Psoas muscle (tissue), 8 donors: ENCODE data around the gene GNG12. TPM values are rescaled to one million over a fixed set of nuclear protein-coding genes. Genes with fewer than 3 reads are reported as not detected.
A peak's percentile ranks its signal among the peaks of the same experiment; 100 is the strongest.

Experiments used
- ATAC-seq, 4 donors: fragments of 200-7000 bp; cut with Tn5 transposase; one replicate each; pipeline ENCODE4 v1.9.1; 2020; ENCODE audit warnings: moderate library complexity in 3 of 4, mild to moderate bottlenecking in 2 of 4
- DNase-seq, 2 donors: peaks; one replicate each; pipeline ENCODE4 v3.0.0-alpha.2; 2020
- H3K27ac ChIP-seq: fragments of 200-600 bp; one replicate; pipeline ENCODE4 v1.8.0; 2022
- H3K27me3 ChIP-seq, 3 donors: fragments of 200-600 bp in 1 of 3; one replicate each; pipeline versions ENCODE4 v1.6.1 to v1.8.0; 2013 to 2022; ENCODE audit warnings: low read length in 2 of 3, mild to moderate bottlenecking in 2 of 3, moderate library complexity in 1 of 3; ENCODE audit not compliant: insufficient read depth in 3 of 3
- H3K36me3 ChIP-seq, 2 donors: fragments of 200-600 bp in 1 of 2; one replicate each; pipeline versions ENCODE4 v1.6.1 to v1.8.0; 2013 to 2022; ENCODE audit warnings: low read depth in 1 of 2, mild to moderate bottlenecking in 1 of 2, moderate library complexity in 1 of 2; ENCODE audit not compliant: insufficient read depth in 1 of 2
- H3K4me1 ChIP-seq: fragments of 200-600 bp; one replicate; pipeline ENCODE4 v1.8.0; 2022
- H3K4me3 ChIP-seq: fragments of 200-600 bp; one replicate; pipeline ENCODE4 v1.8.0; 2022; ENCODE audit warnings: mild to moderate bottlenecking
- H3K9me3 ChIP-seq: fragments of 200-600 bp; one replicate; pipeline ENCODE4 v1.8.0; 2022
- WGBS, 3 donors: extraction: QIAGEN DNeasy Blood & Tissue Kit; methylation state at CpG; one replicate each; pipeline versions ENCODE4 v1.1.6 to v1.1.7; 2013; 5-methylcytosine and 5-hydroxymethylcytosine counted together
- intact Hi-C, 2 donors: fragments of 100-400 bp; cut with DNase I; formaldehyde crosslinking; loops; one replicate each; pipeline versions ENCODE4 v1.11.0 to v1.14.2; 2022
- polyA plus RNA-seq, 3 donors: library from polyadenylated mRNA; stranded (reverse); fragments of 200-250 nt; gene quantifications; one replicate each; pipeline ENCODE4 v1.2.3, GENCODE V29; 2013
- total RNA-seq, 4 donors: library from RNA; stranded (reverse); fragmentation: NEBNext Ultra II Directional in 2 of 4; extraction: Animal tissue kit (Norgen Biotek cat#: 25700) in 2 of 4; gene quantifications; one replicate each; pipeline versions ENCODE4 v1.2.1 to v1.2.4, GENCODE V29; 2021 to 2023
- TF ChIP-seq, protein P1 (sequence below): fragments of 200-600 bp; IDR thresholded peaks from one replicate; pipeline ENCODE4 v1.8.0; 2022; ENCODE audit warnings: antibody characterized with exemption
- donor health status: healthy with polysubstance abuse.
- donor health status: DM: no; HTN: no; CAD: no; lungs with moderate emphysema.
- donor health status: Bipolar disorder and iron deficiency.
- donor health status: healthy.
- donor health status: DM: yes; HTN: yes; CAD: no.
- donor health status: DM: no; HTN: no; CAD: no.
- donor health status: DM: no; HTN: no; CAD: no.
- donor health status: DM: yes; HTN: yes; CAD: no.

Gene GNG12
- total and polyA plus RNA-seq, 7 donors: 8.9 to 25.1 (median 18.6) TPM

- DNase-seq (peak; percentile 79 to 90), ATAC-seq (peak; percentile 69 to 82 (median 77))
- 0 to 1% (median 0%) methylated on average over 38 to 43 of the region's 43 CpGs for WGBS, 3 donors
- H3K36me3 ChIP-seq: peaks cover 3 to 29% of the 10 kb centered on the region in 2 donors
- TF ChIP-seq, protein P1, sequence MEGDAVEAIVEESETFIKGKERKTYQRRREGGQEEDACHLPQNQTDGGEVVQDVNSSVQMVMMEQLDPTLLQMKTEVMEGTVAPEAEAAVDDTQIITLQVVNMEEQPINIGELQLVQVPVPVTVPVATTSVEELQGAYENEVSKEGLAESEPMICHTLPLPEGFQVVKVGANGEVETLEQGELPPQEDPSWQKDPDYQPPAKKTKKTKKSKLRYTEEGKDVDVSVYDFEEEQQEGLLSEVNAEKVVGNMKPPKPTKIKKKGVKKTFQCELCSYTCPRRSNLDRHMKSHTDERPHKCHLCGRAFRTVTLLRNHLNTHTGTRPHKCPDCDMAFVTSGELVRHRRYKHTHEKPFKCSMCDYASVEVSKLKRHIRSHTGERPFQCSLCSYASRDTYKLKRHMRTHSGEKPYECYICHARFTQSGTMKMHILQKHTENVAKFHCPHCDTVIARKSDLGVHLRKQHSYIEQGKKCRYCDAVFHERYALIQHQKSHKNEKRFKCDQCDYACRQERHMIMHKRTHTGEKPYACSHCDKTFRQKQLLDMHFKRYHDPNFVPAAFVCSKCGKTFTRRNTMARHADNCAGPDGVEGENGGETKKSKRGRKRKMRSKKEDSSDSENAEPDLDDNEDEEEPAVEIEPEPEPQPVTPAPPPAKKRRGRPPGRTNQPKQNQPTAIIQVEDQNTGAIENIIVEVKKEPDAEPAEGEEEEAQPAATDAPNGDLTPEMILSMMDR: no peak
- peaks cover 20% of the 10 kb centered on the region for H3K4me1 ChIP-seq
- H3K4me3 ChIP-seq: peak overlapping the region; percentile 88
- H3K27me3 ChIP-seq: no peaks in the 10 kb centered on the region
- intact Hi-C loops: loop anchor here (2.0 to 10.0 kb wide), 5 partner anchors 38 to 149 kb away; partner anchors contain the start of gene GNG12 (in 1 of the 2)
- no peaks in the 10 kb centered on the region for H3K9me3 ChIP-seq
- peak overlapping the region; percentile 96 for H3K27ac ChIP-seq
Measured at GRCh38 chr1:67686267-67687197, 146.7 kb downstream of the GNG12 start.

DNA sequence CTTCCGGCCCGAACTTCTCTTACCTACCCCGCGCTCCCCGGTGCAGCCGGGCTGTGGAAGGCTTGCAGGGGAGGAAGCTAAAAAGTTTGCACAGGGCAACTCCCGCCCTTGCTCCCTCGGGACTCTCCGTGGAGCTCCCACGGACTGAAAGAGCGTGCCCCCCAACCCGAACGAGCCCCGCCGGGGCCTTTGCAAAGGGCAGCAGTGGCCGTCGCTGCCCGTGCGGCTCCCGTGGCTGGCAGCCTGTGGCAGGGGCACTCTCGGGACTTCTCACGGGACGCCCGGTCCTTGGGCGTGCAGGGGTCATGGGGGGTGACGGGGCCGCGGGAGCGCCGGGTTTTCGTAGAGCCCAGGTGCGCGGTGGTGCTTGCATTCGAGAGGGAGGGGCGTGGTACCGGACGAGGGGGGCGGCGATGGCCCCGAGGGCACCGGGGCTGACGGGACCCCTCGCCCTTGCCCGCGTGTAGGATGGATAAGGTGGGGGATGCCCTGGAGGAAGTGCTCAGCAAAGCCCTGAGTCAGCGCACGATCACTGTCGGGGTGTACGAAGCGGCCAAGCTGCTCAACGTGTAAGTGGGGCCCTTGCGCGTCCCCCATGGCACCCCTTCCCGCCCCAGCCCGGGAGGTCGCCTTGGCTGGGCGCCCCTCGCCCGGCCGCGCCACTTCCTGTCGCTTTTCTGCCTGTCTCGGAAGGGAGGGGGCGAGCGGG is 147.6 kb downstream of the GNG12 start:
- peak overlapping the region; percentile 88 for H3K4me3 ChIP-seq
- intact Hi-C loops: loop anchor here (1.0 to 10.0 kb wide), 7 partner anchors 39 to 149 kb away; partner anchors contain the start of gene GNG12 (in 1 of the 2)
- H3K9me3 ChIP-seq: no peaks in the 10 kb centered on the region
- peaks cover 3 to 29% of the 10 kb centered on the region in 2 donors for H3K36me3 ChIP-seq
- DNase-seq: peak; percentile 58 to 82
- H3K4me1 ChIP-seq: peaks cover 20% of the 10 kb centered on the region
- 0% methylated on average over 45 to 65 of the region's 65 CpGs for WGBS, 3 donors
- H3K27ac ChIP-seq: peak overlapping the region; percentile 96
- TF ChIP-seq, protein P1: no peak
- ATAC-seq: peak; percentile 31 to 56 (median 34)
- H3K27me3 ChIP-seq: no peaks in the 10 kb centered on the region

- Histone ChIP-seq H3K4me3 (peak within 1 kb of the TSS; percentile 88), H3K27ac (peak within 1 kb of the TSS; percentile 96), H3K27me3 (no peaks in the 10 kb centered on the region), H3K9me3 (no peaks in the 10 kb centered on the region), H3K36me3 (peaks cover 3 to 29% of the 10 kb centered on the region in 2 donors), H3K4me1 (peaks cover 20% of the 10 kb centered on the region)
- DNase-seq (peak; percentile 98 to 99), ATAC-seq (peak; percentile 80 to 86 (median 85))
- 0 to 1% (median 0%) methylated on average over 35 to 39 of the region's 39 CpGs for WGBS, 3 donors
- TF ChIP-seq, protein P1: no peak
- intact Hi-C loops: loop anchor here (1.0 to 10.0 kb wide), 6 partner anchors 72 to 150 kb away; partner anchors contain the start of gene GNG12 (in 1 of the 2)
Measured at GRCh38 chr1:67685067-67685557, 148.2 kb downstream of the GNG12 start, which contains the start of gene GADD45A. TSS of gene GADD45A (plus strand) at chr1:67685201. CDS start at chr1:67685495, 294 bp downstream.

DNA sequence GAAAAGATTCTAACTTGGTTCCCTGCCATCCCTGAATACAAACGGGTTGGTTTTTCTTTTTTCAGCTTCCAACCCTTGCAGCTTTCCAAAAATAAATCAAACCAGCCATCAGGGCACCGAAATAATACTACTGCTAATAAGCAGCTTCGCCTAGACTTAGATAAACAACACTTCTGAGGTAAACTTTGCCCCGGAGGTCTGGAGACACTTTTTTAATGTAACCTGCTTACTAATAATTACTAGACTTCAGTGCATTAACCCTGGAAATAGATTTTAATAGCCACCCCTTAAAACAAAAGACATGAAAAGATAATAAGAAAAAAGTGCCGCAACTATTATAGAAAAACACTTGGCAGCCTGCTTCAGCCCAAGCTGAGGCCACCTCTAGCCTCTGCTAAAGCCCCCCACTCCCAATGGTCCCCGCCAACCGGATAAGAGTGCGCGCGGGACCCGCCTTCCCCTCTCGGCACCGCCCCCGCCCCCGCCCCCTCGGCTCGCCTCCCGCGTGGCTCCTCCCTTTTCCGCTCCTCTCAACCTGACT is 148.7 kb downstream of the GNG12 start:
- 1 to 2% (median 1%) methylated on average over 20 of the region's 20 CpGs for WGBS, 3 donors
- Histone ChIP-seq H3K9me3 (no peaks in the 10 kb centered on the region), H3K4me3 (peak overlapping the region; percentile 88), H3K27me3 (no peaks in the 10 kb centered on the region), H3K4me1 (peaks cover 20% of the 10 kb centered on the region), H3K36me3 (peaks cover 3 to 29% of the 10 kb centered on the region in 2 donors), H3K27ac (peak overlapping the region; percentile 96)
- TF ChIP-seq, protein P1: no peak
- intact Hi-C loops: loop anchor here (1.0 to 10.0 kb wide), 7 partner anchors 37 to 150 kb away; partner anchors contain the start of gene GNG12 (in 1 of the 2)
- ATAC-seq: no peak
- DNase-seq: no peak
